Lower leg skin (tissue), 3 donors: ENCODE measurements around the gene MOB3A.

ENCODE experiments used
- POLR2A ChIP-seq, 2 donors: fragments of 450-650 bp; IDR thresholded peaks; one replicate each; pipeline ENCODE4 v1.6.1; 2016 to 2017; ENCODE audit warnings: antibody characterized with exemption in 2 of 2, mild to moderate bottlenecking in 1 of 2, moderate library complexity in 1 of 2
- TF ChIP-seq, protein P1 (sequence below), 3 donors: fragments of 450-650 bp; IDR thresholded peaks; one replicate each; pipeline ENCODE4 v1.5.1; 2016; ENCODE audit warnings: antibody characterized with exemption in 3 of 3, mild to moderate bottlenecking in 3 of 3, moderate library complexity in 2 of 3

DNA sequence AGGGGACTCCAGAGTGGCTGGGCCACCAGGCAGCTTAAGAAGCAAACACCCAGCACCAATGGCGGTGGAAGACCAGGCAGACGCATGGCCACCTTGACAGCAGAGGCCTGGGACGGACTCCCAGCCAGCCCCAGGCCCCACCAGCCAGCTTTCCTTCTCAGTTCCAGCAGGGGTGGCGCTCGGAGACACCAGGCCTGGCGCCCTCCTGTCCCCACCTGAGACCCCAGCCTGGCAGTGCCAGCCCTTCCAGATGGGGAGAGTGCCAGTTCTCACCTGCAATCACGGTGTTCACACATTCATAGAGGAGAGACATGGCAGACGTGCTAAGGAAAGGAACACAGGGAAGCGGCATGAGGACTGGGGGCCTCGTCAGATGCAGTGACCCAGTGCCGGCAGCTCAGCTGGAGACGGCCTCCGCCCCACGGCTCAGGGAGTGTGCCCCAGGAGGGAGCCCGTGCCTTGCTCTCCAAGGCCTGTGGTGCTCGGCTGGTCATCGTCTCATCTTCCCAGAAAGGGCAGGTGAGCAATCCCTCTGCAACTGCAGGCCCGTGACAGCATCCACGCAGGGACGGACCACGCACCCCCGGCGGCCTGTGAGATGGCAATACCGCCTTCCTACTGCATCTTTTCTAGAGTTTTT lies 30.9 kb upstream of the MOB3A start:
- TF ChIP-seq, protein P1, sequence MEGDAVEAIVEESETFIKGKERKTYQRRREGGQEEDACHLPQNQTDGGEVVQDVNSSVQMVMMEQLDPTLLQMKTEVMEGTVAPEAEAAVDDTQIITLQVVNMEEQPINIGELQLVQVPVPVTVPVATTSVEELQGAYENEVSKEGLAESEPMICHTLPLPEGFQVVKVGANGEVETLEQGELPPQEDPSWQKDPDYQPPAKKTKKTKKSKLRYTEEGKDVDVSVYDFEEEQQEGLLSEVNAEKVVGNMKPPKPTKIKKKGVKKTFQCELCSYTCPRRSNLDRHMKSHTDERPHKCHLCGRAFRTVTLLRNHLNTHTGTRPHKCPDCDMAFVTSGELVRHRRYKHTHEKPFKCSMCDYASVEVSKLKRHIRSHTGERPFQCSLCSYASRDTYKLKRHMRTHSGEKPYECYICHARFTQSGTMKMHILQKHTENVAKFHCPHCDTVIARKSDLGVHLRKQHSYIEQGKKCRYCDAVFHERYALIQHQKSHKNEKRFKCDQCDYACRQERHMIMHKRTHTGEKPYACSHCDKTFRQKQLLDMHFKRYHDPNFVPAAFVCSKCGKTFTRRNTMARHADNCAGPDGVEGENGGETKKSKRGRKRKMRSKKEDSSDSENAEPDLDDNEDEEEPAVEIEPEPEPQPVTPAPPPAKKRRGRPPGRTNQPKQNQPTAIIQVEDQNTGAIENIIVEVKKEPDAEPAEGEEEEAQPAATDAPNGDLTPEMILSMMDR (IDR thresholded peaks at IDR 0.05): no peak
- TF ChIP-seq POLR2A (IDR thresholded peaks at IDR 0.05): no peak
